ENCODE measurements around the gene SPEF2.

The SPEF2 gene

GRCh38 chr5:35617435-35618303 is at the start of gene SPEF2:
Gene SPEF2, plus strand, starts transcription at chr5:35617863. Its CDS starts 135 bp downstream, at chr5:35617998.
- peak; percentile 93 for DNase-seq (ENCODE audit: low read depth)
- H3K4me3 ChIP-seq (ENCODE audit: low read length): peak within 1 kb of the TSS; percentile 93
- TF ChIP-seq CTCF (conservative IDR thresholded peaks at IDR 0.05; ENCODE audit: low read length): peak; percentile 86

- no peak overlapping the region for H3K4me3 ChIP-seq (ENCODE audit: low read length)
- TF ChIP-seq CTCF (conservative IDR thresholded peaks at IDR 0.05; ENCODE audit: low read length): no peak
- DNase-seq (ENCODE audit: low read depth): no peak
These were observed 42.1 kb upstream of the SPEF2 start for GRCh38 chr5:35575578-35575977.

GRCh38 chr5:35587419-35587818 is 30.2 kb upstream of the SPEF2 start:
- no peak for TF ChIP-seq CTCF (conservative IDR thresholded peaks at IDR 0.05; ENCODE audit: low read length)
- no peak for DNase-seq (ENCODE audit: low read depth)
- no peak overlapping the region for H3K4me3 ChIP-seq (ENCODE audit: low read length)

GRCh38 chr5:35593338-35593737 is 24.3 kb upstream of the SPEF2 start:
- H3K4me3 ChIP-seq (ENCODE audit: low read length): no peak overlapping the region
- no peak for DNase-seq (ENCODE audit: low read depth)
- TF ChIP-seq CTCF (conservative IDR thresholded peaks at IDR 0.05; ENCODE audit: low read length): no peak

- DNase-seq (ENCODE audit: low read depth): no peak
- no peak for TF ChIP-seq CTCF (conservative IDR thresholded peaks at IDR 0.05; ENCODE audit: low read length)
- no peak overlapping the region for H3K4me3 ChIP-seq (ENCODE audit: low read length)
These were observed 18.8 kb upstream of the SPEF2 start for GRCh38 chr5:35598707-35599370.

GRCh38 chr5:35600591-35600990 is 17.1 kb upstream of the SPEF2 start:
- DNase-seq (ENCODE audit: low read depth): no peak
- no peak overlapping the region for H3K4me3 ChIP-seq (ENCODE audit: low read length)
- no peak for TF ChIP-seq CTCF (conservative IDR thresholded peaks at IDR 0.05; ENCODE audit: low read length)
